Gastroesophageal sphincter (tissue), 3 donors: ENCODE data around the gene VAMP4.

ENCODE experiments used
- EP300 ChIP-seq: sonication (generic); formaldehyde crosslinking; IDR thresholded peaks from one replicate; pipeline ENCODE4 v1.6.1; 2017; ENCODE audit warnings: antibody characterized with exemption, mild to moderate bottlenecking
- POLR2A ChIP-seq, 2 donors: fragments of 450-650 bp; IDR thresholded peaks; one replicate each; pipeline ENCODE4 v1.6.1; 2017; ENCODE audit warnings: antibody characterized with exemption in 2 of 2, mild to moderate bottlenecking in 2 of 2, moderate library complexity in 1 of 2
- TF ChIP-seq, protein P1 (sequence below), 4 experiments: fragments of 200-600 bp in 2 of 4; fragments of 450-650 bp in 2 of 4; sonication (generic) in 1 of 4; IDR thresholded peaks; one replicate each; pipeline ENCODE4 v1.5.1; 2017 to 2019; ENCODE audit warnings: antibody characterized with exemption in 4 of 4, mild to moderate bottlenecking in 2 of 4, moderate library complexity in 2 of 4

DNA sequence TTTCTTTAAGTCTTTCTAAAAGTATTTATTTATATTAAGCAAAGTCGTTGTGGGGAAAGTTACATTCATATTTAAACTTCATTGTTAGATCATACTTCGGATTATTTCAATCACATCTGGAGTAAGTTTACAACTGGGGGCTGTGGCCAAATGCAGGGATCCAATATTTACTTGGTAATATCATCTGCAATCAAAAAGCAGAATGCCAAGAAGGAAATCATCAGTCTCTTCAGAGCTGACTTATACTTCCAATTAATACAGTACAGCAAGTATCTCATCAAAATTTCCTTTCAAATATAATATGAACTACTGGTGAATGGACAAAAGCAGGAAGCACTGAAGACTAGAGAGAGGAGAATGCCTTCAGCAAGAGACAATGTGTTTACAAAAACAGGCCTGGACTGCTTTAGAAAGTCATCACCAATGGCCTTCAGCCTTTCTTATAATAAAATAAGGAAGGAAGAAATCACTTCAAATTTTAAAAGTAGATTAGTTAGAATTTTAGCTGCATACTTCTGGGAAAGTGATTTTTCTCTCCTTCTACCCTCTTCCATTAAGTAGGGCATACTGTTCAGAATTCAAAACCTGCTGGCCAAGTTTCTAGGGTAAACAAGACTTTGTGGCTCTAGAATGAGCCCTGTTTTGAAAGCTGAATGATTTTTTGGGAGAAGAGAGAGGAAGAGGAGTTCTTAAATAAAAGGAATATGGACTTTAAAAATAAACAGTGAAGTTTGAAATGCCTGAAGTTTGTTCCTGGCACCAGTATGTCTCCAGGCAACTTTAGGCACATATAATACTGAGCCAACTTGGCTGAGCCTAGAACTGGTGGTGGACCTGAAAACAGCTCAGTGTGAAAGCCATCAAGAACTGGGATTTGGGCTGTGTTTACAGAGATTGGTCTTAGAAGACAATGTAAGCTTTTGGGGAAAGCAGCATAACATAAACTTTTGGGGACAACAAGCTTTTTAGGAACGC, 67.1 kb downstream of the VAMP4 start:
- TF ChIP-seq, protein P1, sequence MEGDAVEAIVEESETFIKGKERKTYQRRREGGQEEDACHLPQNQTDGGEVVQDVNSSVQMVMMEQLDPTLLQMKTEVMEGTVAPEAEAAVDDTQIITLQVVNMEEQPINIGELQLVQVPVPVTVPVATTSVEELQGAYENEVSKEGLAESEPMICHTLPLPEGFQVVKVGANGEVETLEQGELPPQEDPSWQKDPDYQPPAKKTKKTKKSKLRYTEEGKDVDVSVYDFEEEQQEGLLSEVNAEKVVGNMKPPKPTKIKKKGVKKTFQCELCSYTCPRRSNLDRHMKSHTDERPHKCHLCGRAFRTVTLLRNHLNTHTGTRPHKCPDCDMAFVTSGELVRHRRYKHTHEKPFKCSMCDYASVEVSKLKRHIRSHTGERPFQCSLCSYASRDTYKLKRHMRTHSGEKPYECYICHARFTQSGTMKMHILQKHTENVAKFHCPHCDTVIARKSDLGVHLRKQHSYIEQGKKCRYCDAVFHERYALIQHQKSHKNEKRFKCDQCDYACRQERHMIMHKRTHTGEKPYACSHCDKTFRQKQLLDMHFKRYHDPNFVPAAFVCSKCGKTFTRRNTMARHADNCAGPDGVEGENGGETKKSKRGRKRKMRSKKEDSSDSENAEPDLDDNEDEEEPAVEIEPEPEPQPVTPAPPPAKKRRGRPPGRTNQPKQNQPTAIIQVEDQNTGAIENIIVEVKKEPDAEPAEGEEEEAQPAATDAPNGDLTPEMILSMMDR (IDR thresholded peaks at IDR 0.05): no peak
- TF ChIP-seq POLR2A (IDR thresholded peaks at IDR 0.05): no peak
- no peak for TF ChIP-seq EP300
